ENCODE measurements around the gene AGBL2.

The AGBL2 gene

GRCh38 chr11:47726878-47727514 lies 11.8 kb upstream of the AGBL2 start:
- no peak overlapping the region for H3K4me3 ChIP-seq (replicated peaks; ENCODE audit: low read depth, low read length)
- DNase-seq (ENCODE audit: low read depth) = no peak
- no peak for TF ChIP-seq CTCF (IDR thresholded peaks at IDR 0.05; ENCODE audit: low read length, missing control alignments)

- TF ChIP-seq CTCF (IDR thresholded peaks at IDR 0.05; ENCODE audit: low read length, missing control alignments) = no peak
- no peak for DNase-seq (ENCODE audit: low read depth)
- H3K4me3 ChIP-seq (replicated peaks; ENCODE audit: low read depth, low read length) = no peak overlapping the region
Observed at GRCh38 chr11:47726118-47726442, 10.9 kb upstream of the AGBL2 start.

- TF ChIP-seq CTCF (IDR thresholded peaks at IDR 0.05; ENCODE audit: low read length, missing control alignments) = no peak
- DNase-seq (ENCODE audit: low read depth) = peak; percentile 5
Observed at GRCh38 chr11:47725442-47726117, 10.4 kb upstream of the AGBL2 start.

GRCh38 chr11:47724041-47724729 lies 9.0 kb upstream of the AGBL2 start:
- H3K4me3 ChIP-seq (replicated peaks; ENCODE audit: low read depth, low read length) = no peak overlapping the region
- no peak for TF ChIP-seq CTCF (IDR thresholded peaks at IDR 0.05; ENCODE audit: low read length, missing control alignments)
- peak; percentile 85 for DNase-seq (ENCODE audit: low read depth)

More at GRCh38 chr11:47725442-47726117, 10.4 kb upstream of the AGBL2 start:
- no peak overlapping the region for H3K4me3 ChIP-seq (replicated peaks; ENCODE audit: low read depth, low read length)

GRCh38 chr11:47723041-47723440 lies 7.9 kb upstream of the AGBL2 start:
- no peak for TF ChIP-seq CTCF (IDR thresholded peaks at IDR 0.05; ENCODE audit: low read length, missing control alignments)
- DNase-seq (ENCODE audit: low read depth) = no peak
- no peak overlapping the region for H3K4me3 ChIP-seq (replicated peaks; ENCODE audit: low read depth, low read length)

- TF ChIP-seq CTCF (IDR thresholded peaks at IDR 0.05; ENCODE audit: low read length, missing control alignments) = no peak
- no peak overlapping the region for H3K4me3 ChIP-seq (replicated peaks; ENCODE audit: low read depth, low read length)
- no peak for DNase-seq (ENCODE audit: low read depth)
Observed at GRCh38 chr11:47720651-47721050, 5.5 kb upstream of the AGBL2 start.

Data from fibroblast of pulmonary artery (primary cell).